A549 (cell line): ENCODE data around the gene PRR19. TPM values are rescaled to one million over a fixed set of nuclear protein-coding genes. Genes with fewer than 3 reads are reported as not detected.

Source experiments
- ATAC-seq, 2 experiments: fragments of 200-7000 bp in 1 of 2; fragments of >200 bp in 1 of 2; cut with Nextera tagmentation in 1 of 2; cut with Tn5 transposase in 1 of 2; 3 replicates each; pipeline versions ENCODE4 v1.8.0 to v1.9.1; 2018 to 2020; ENCODE audit warnings: mild to moderate bottlenecking in 1 of 2, moderate library complexity in 1 of 2
- CTCF ChIA-PET: fragments of 300-600 bp; sonication (Branson Sonifier 250); formaldehyde crosslinking; extraction: SDS; loops from one replicate; lab custom pipeline; 2021; ENCODE audit warnings: antibody characterized with exemption, inconsistent platforms; lab: Yijun Ruan, JAX
- POLR2A ChIA-PET: fragments of 350-600 bp; formaldehyde crosslinking; extraction: SDS; loops from one replicate; lab custom pipeline; 2021; ENCODE audit warnings: antibody characterized with exemption, inconsistent platforms; lab: Yijun Ruan, JAX
- DNase-seq, 2 experiments: peaks; one replicate each; pipeline versions ENCODE4 v3.0.0 to v3.0.0-alpha.2; 2011 to 2016; ENCODE audit warnings: low read depth in 1 of 2, low spot score in 1 of 2
- FAIRE-seq: peaks from 2 replicates; lab custom pipeline; 2011; peaks lifted over from hg19 to GRCh38; lab: Jason Lieb, UNC
- H3K27ac ChIP-seq, 2 experiments: fragments of >200 bp; sonication (Bioruptor Twin); formaldehyde crosslinking; 3 replicates each; pipeline ENCODE4 v1.5.1; 2016 to 2017
- H3K4me1 ChIP-seq: fragments of >200 bp; sonication (Bioruptor Twin); formaldehyde crosslinking; 3 replicates; pipeline ENCODE4 v1.6.1; 2016
- H3K4me2 ChIP-seq: fragments of >200 bp; sonication (Bioruptor Twin); formaldehyde crosslinking; 3 replicates; pipeline ENCODE4 v1.6.1; 2016
- H3K4me3 ChIP-seq: fragments of >200 bp; sonication (Bioruptor Twin); formaldehyde crosslinking; 3 replicates; pipeline ENCODE4 v1.5.1; 2016
- H3K9me3 ChIP-seq: fragments of >200 bp; sonication (Bioruptor Twin); formaldehyde crosslinking; 3 replicates; pipeline ENCODE4 v1.6.1; 2016
- BHLHE40 ChIP-seq: IDR thresholded peaks from 2 replicates; pipeline ENCODE4 v1.6.1; 2012; ENCODE audit warnings: low read depth, low read length, inconsistent platforms
- EP300 ChIP-seq, 2 experiments: fragments of >200 bp; sonication (Bioruptor Twin); formaldehyde crosslinking; IDR thresholded peaks; 2 replicates in 1 of 2; 3 replicates in 1 of 2; pipeline ENCODE4 v1.6.1; 2016 to 2017
- FOSB ChIP-seq: fragments of 250-450 bp; sonication (Bioruptor Pico); IDR thresholded peaks from 2 replicates; pipeline ENCODE4 v1.5.0; 2020; ENCODE audit warnings: mild to moderate bottlenecking, moderate library complexity
- GATA3 ChIP-seq: IDR thresholded peaks from 2 replicates; pipeline ENCODE4 v1.6.1; 2012; ENCODE audit warnings: borderline replicate concordance
- HOXA7 ChIP-seq: fragments of 250-450 bp; sonication (Bioruptor Pico); IDR thresholded peaks from 2 replicates; pipeline ENCODE4 v1.5.0; 2020; ENCODE audit warnings: mild to moderate bottlenecking, moderate library complexity
- HOXB13 ChIP-seq: fragments of 250-450 bp; sonication (Bioruptor Pico); IDR thresholded peaks from 2 replicates; pipeline ENCODE4 v1.5.0; 2020; ENCODE audit warnings: low read depth, mild to moderate bottlenecking, moderate library complexity
- HOXB5 ChIP-seq: fragments of 250-450 bp; sonication (Bioruptor Pico); IDR thresholded peaks from 2 replicates; pipeline ENCODE4 v1.5.0; 2020; ENCODE audit warnings: mild to moderate bottlenecking, moderate library complexity
- JUNB ChIP-seq: fragments of >200 bp; sonication (Bioruptor Twin); formaldehyde crosslinking; IDR thresholded peaks from 2 replicates; pipeline ENCODE4 v1.6.1; 2016
- KDM1A ChIP-seq: fragments of 200-600 bp; sonication (generic); IDR thresholded peaks from 2 replicates; pipeline ENCODE4 v1.6.1; 2016; ENCODE audit warnings: low read depth, mild to moderate bottlenecking
- MAZ ChIP-seq: fragments of 150-350 bp; IDR thresholded peaks from 2 replicates; pipeline ENCODE4 v1.6.1; 2014; ENCODE audit warnings: antibody characterized with exemption, low read depth, low read length, borderline replicate concordance
- MYC ChIP-seq: IDR thresholded peaks from 2 replicates; pipeline ENCODE4 v1.6.1; 2012; ENCODE audit warnings: mild to moderate bottlenecking, inconsistent platforms, low read length, improper control_type of control experiment, borderline replicate concordance
- NFE2L2 ChIP-seq: fragments of 150-350 bp; conservative IDR thresholded peaks from 2 replicates; pipeline ENCODE4 v1.6.1; 2014; ENCODE audit warnings: low read length
- POLR2AphosphoS2 ChIP-seq: conservative IDR thresholded peaks from 2 replicates; pipeline ENCODE4 v1.6.1; 2012; ENCODE audit warnings: low read length, improper control_type of control experiment, inconsistent platforms
- RAD21 ChIP-seq, 2 experiments: fragments of >200 bp in 1 of 2; sonication (Bioruptor Twin) in 1 of 2; formaldehyde crosslinking in 1 of 2; IDR thresholded peaks in 1 of 2; conservative IDR thresholded peaks in 1 of 2; 2 replicates in 1 of 2; 3 replicates in 1 of 2; pipeline ENCODE4 v1.6.1; 2012 to 2018; ENCODE audit warnings: inconsistent platforms in 1 of 2
- SREBF2 ChIP-seq: fragments of 450-650 bp; IDR thresholded peaks from 2 replicates; pipeline ENCODE4 v1.6.1; 2014; ENCODE audit warnings: mild to moderate bottlenecking, moderate library complexity
- TFCP2L1 ChIP-seq: fragments of 250-450 bp; sonication (Bioruptor Pico); IDR thresholded peaks from 2 replicates; pipeline ENCODE4 v1.5.0; 2021; ENCODE audit warnings: mild to moderate bottlenecking
- ZC3H11A ChIP-seq: fragments of 450-650 bp; IDR thresholded peaks from 2 replicates; pipeline ENCODE4 v1.6.1; 2014; ENCODE audit warnings: antibody characterized with exemption, mild to moderate bottlenecking
- WGBS: methylation state at CpG from one replicate; pipeline ENCODE4 v1.1.6; 2017; ENCODE audit errors: missing lambda C conversion rate; 5-methylcytosine and 5-hydroxymethylcytosine counted together
- polyA plus RNA-seq, 4 experiments: library from polyadenylated mRNA; depleted of rRNA in 3 of 4; stranded (reverse); fragments of >200 nt; fragmentation: RNase III in 1 of 4; extraction: RNeasy Plus Mini Kit Qiagen cat#74134 plus additional on column Dnase treatment in 1 of 4; gene quantifications; 2 replicates in 3 of 4; 3 replicates in 1 of 4; pipeline ENCODE4 v1.2.3, GENCODE V29; 2011 to 2017
- TF ChIP-seq, protein P1 (sequence below): fragments of 250-450 bp; sonication (Bioruptor Pico); IDR thresholded peaks from 2 replicates; pipeline ENCODE4 v1.5.0; 2021; ENCODE audit warnings: mild to moderate bottlenecking, moderate library complexity, borderline replicate concordance
- TF ChIP-seq, protein P2 (sequence below): fragments of >200 bp; sonication (Bioruptor Twin); formaldehyde crosslinking; IDR thresholded peaks from 3 replicates; pipeline ENCODE4 v1.5.1; 2016
- TF ChIP-seq, protein P3 (sequence below): fragments of 450-650 bp; IDR thresholded peaks from 2 replicates; pipeline ENCODE4 v1.6.1; 2014; ENCODE audit warnings: antibody characterized with exemption
- TF ChIP-seq, protein P4 (sequence below): IDR thresholded peaks from 2 replicates; pipeline ENCODE4 v1.6.1; 2012; ENCODE audit warnings: low read depth, borderline replicate concordance
- TF ChIP-seq, protein P5 (sequence below): fragments of 200-600 bp; sonication (generic); IDR thresholded peaks from 2 replicates; pipeline ENCODE4 v1.6.1; 2016; ENCODE audit warnings: antibody characterized with exemption, mild to moderate bottlenecking, moderate library complexity

Gene PRR19
- polyA plus RNA-seq, 2 of the 4 experiments (the other 2 are of a cell fraction) = 1.1 to 4.5 TPM

DNA sequence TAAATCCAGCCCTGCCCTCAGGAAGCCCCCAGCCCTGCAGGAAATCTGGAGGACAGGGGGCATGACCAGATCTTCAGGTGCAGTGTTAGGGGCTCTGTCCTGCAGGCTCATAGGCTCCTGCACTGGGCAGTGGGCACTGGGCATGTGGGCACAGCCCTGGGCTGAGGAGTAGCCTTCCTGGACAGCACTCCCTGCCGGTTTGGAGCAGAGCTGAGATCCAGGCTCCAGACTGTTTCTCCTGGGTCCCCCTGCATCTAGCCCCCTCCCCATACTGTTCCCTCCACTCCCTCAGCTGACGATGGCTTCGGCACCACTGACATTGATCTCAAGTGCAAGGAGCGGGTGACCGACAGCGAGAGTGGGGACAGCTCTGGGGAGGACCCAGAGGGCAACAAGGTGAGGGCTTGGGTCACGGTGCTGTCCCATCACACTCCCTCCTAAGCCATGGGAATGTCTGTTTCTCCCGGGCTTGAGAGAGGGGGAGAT lies 12.3 kb upstream of the PRR19 start:
- 90% methylated on average over 8 of the region's 8 CpGs for WGBS
- Histone ChIP-seq H3K4me1 (peaks cover 28% of the 10 kb centered on the region), H3K9me3 (no peaks in the 10 kb centered on the region), H3K27ac (no peak overlapping the region), H3K4me2 (no peak overlapping the region), H3K4me3 (no peak overlapping the region)
- FAIRE-seq = no peak
- ChIA-PET CTCF (interaction anchor here (1.0 to 23.7 kb wide), 9 partner anchors 11 to 181 kb away, joined by 3 to 616 read pairs (median 11); partner anchors contain the start of genes GSK3A, PAFAH1B3, POU2F2 and PRR19), POLR2A (interaction anchor here (1.9 kb wide), 1 partner anchor 46 kb away, joined by 6 read pairs; no protein-coding TSS in a partner anchor)
- no peak for DNase-seq
- ATAC-seq = no peak
- TF ChIP-seq KDM1A (no peak), HOXB13 (no peak), MAZ (no peak), HOXB5 (no peak)
- TF ChIP-seq, protein P1, sequence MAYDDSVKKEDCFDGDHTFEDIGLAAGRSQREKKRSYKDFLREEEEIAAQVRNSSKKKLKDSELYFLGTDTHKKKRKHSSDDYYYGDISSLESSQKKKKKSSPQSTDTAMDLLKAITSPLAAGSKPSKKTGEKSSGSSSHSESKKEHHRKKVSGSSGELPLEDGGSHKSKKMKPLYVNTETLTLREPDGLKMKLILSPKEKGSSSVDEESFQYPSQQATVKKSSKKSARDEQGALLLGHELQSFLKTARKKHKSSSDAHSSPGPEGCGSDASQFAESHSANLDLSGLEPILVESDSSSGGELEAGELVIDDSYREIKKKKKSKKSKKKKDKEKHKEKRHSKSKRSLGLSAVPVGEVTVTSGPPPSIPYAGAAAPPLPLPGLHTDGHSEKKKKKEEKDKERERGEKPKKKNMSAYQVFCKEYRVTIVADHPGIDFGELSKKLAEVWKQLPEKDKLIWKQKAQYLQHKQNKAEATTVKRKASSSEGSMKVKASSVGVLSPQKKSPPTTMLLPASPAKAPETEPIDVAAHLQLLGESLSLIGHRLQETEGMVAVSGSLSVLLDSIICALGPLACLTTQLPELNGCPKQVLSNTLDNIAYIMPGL = no peak

DNA sequence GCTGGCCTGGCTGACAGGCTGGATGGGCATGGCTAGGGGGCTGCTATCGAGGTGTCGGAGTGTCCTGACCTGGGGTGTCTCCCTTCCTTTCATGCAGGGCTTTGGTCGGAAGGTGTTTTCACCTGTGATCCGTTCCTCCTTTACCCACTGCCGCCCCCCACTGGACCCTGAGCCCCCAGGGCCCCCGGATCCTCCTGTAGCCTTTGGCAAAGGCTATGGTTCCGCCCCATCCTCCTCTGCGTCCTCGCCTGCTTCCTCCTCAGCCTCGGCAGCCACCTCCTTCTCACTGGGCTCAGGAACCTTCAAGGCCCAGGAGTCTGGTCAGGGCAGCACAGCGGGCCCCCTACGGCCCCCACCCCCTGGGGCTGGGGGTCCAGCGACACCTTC lies 11.8 kb upstream of the PRR19 start:
- ATAC-seq (no peak), FAIRE-seq (no peak), DNase-seq (no peak)
- TF ChIP-seq KDM1A (no peak), FOSB (no peak), BHLHE40 (no peak), POLR2AphosphoS2 (no peak), EP300 (IDR thresholded peaks at IDR 0.05) (no peak), ZC3H11A (no peak), MYC (no peak), SREBF2 (no peak), GATA3 (no peak), HOXA7 (no peak), NFE2L2 (no peak), JUNB (no peak), TFCP2L1 (CRISPR knock-in tag) (no peak), RAD21 (conservative IDR thresholded peaks at IDR 0.05 in 1 of 2, IDR thresholded peaks at IDR 0.05 in 1 of 2) (no peak)
- TF ChIP-seq, protein P2, sequence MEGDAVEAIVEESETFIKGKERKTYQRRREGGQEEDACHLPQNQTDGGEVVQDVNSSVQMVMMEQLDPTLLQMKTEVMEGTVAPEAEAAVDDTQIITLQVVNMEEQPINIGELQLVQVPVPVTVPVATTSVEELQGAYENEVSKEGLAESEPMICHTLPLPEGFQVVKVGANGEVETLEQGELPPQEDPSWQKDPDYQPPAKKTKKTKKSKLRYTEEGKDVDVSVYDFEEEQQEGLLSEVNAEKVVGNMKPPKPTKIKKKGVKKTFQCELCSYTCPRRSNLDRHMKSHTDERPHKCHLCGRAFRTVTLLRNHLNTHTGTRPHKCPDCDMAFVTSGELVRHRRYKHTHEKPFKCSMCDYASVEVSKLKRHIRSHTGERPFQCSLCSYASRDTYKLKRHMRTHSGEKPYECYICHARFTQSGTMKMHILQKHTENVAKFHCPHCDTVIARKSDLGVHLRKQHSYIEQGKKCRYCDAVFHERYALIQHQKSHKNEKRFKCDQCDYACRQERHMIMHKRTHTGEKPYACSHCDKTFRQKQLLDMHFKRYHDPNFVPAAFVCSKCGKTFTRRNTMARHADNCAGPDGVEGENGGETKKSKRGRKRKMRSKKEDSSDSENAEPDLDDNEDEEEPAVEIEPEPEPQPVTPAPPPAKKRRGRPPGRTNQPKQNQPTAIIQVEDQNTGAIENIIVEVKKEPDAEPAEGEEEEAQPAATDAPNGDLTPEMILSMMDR = no peak
- TF ChIP-seq, protein P1 = no peak
- TF ChIP-seq, protein P3, sequence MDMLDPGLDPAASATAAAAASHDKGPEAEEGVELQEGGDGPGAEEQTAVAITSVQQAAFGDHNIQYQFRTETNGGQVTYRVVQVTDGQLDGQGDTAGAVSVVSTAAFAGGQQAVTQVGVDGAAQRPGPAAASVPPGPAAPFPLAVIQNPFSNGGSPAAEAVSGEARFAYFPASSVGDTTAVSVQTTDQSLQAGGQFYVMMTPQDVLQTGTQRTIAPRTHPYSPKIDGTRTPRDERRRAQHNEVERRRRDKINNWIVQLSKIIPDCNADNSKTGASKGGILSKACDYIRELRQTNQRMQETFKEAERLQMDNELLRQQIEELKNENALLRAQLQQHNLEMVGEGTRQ = no peak
- TF ChIP-seq, protein P4, sequence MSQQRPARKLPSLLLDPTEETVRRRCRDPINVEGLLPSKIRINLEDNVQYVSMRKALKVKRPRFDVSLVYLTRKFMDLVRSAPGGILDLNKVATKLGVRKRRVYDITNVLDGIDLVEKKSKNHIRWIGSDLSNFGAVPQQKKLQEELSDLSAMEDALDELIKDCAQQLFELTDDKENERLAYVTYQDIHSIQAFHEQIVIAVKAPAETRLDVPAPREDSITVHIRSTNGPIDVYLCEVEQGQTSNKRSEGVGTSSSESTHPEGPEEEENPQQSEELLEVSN = no peak
- TF ChIP-seq, protein P5, sequence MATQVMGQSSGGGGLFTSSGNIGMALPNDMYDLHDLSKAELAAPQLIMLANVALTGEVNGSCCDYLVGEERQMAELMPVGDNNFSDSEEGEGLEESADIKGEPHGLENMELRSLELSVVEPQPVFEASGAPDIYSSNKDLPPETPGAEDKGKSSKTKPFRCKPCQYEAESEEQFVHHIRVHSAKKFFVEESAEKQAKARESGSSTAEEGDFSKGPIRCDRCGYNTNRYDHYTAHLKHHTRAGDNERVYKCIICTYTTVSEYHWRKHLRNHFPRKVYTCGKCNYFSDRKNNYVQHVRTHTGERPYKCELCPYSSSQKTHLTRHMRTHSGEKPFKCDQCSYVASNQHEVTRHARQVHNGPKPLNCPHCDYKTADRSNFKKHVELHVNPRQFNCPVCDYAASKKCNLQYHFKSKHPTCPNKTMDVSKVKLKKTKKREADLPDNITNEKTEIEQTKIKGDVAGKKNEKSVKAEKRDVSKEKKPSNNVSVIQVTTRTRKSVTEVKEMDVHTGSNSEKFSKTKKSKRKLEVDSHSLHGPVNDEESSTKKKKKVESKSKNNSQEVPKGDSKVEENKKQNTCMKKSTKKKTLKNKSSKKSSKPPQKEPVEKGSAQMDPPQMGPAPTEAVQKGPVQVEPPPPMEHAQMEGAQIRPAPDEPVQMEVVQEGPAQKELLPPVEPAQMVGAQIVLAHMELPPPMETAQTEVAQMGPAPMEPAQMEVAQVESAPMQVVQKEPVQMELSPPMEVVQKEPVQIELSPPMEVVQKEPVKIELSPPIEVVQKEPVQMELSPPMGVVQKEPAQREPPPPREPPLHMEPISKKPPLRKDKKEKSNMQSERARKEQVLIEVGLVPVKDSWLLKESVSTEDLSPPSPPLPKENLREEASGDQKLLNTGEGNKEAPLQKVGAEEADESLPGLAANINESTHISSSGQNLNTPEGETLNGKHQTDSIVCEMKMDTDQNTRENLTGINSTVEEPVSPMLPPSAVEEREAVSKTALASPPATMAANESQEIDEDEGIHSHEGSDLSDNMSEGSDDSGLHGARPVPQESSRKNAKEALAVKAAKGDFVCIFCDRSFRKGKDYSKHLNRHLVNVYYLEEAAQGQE = no peak
- Histone ChIP-seq H3K27ac (no peak overlapping the region), H3K4me2 (no peak overlapping the region), H3K4me3 (no peak overlapping the region), H3K9me3 (no peaks in the 10 kb centered on the region), H3K4me1 (peaks cover 23% of the 10 kb centered on the region)
- ChIA-PET CTCF (interaction anchor here (0.8 to 23.7 kb wide), 12 partner anchors 10 to 158 kb away, joined by 3 to 616 read pairs (median 6); partner anchors contain the start of genes CIC, DEDD2, GSK3A and PAFAH1B3), POLR2A (interaction anchor here (1.9 kb wide), 1 partner anchor 47 kb away, joined by 6 read pairs; no protein-coding TSS in a partner anchor)
- 85% methylated on average over 12 of the region's 13 CpGs for whole genome bisulfite sequencing
